H9 (cell line): ENCODE results near the gene KPTN. TPM values are rescaled to one million over a fixed set of nuclear protein-coding genes. Genes with fewer than 3 reads are reported as not detected.

Source experiments
- DNase-seq: peaks from one replicate; pipeline ENCODE4 v3.0.0-alpha.2; 2017
- H2AFZ ChIP-seq: one replicate; pipeline ENCODE4 v1.6.1; 2013; ENCODE audit warnings: mild to moderate bottlenecking, low read length, control low read depth, moderate library complexity
- H2AK5ac ChIP-seq: 2 replicates; pipeline ENCODE4 v1.6.1; 2013; ENCODE audit warnings: low read length, control low read depth, mixed read lengths; ENCODE audit not compliant: insufficient read length
- H2BK120ac ChIP-seq: one replicate; pipeline ENCODE4 v1.6.1; 2013; ENCODE audit warnings: low read depth, mild to moderate bottlenecking, low read length, control low read depth, inconsistent platforms; ENCODE audit not compliant: poor library complexity, severe bottlenecking
- H2BK12ac ChIP-seq: 2 replicates; pipeline ENCODE4 v1.6.1; 2013; ENCODE audit warnings: low read length, control low read depth, mixed read lengths, low read depth; ENCODE audit not compliant: insufficient read length
- H2BK15ac ChIP-seq: 2 replicates; pipeline ENCODE4 v1.6.1; 2013; ENCODE audit warnings: low read depth, low read length, control low read depth
- H2BK20ac ChIP-seq: one replicate; pipeline ENCODE4 v1.6.1; 2013; ENCODE audit warnings: low read depth, mild to moderate bottlenecking, low read length, control low read depth, inconsistent platforms; ENCODE audit not compliant: poor library complexity, severe bottlenecking
- H2BK5ac ChIP-seq: 2 replicates; pipeline ENCODE4 v1.6.1; 2013; ENCODE audit warnings: low read length, control low read depth, mixed read lengths; ENCODE audit not compliant: insufficient read length
- H3K14ac ChIP-seq: 2 replicates; pipeline ENCODE4 v1.6.1; 2013; ENCODE audit warnings: low read length, control low read depth; ENCODE audit not compliant: insufficient read depth
- H3K18ac ChIP-seq: 2 replicates; pipeline ENCODE4 v1.6.1; 2013; ENCODE audit warnings: low read depth, mild to moderate bottlenecking, mixed read lengths, low read length, control low read depth; ENCODE audit not compliant: insufficient read length
- H3K23ac ChIP-seq: 2 replicates; pipeline ENCODE4 v1.6.1; 2013; ENCODE audit warnings: low read length, control low read depth, mixed read lengths, low read depth; ENCODE audit not compliant: insufficient read length
- H3K23me2 ChIP-seq: 2 replicates; pipeline ENCODE4 v1.6.1; 2013; ENCODE audit warnings: low read depth, mild to moderate bottlenecking, mixed read lengths, low read length, control low read depth; ENCODE audit not compliant: insufficient read length, poor library complexity, severe bottlenecking
- H3K27ac ChIP-seq: 2 replicates; pipeline ENCODE4 v1.5.1; 2013; ENCODE audit warnings: low read length, control low read depth, mixed read lengths, low read depth; ENCODE audit not compliant: insufficient read length
- H3K27me3 ChIP-seq: 2 replicates; pipeline ENCODE4 v1.6.1; 2013; ENCODE audit warnings: low read length, control low read depth, inconsistent platforms; ENCODE audit not compliant: insufficient read depth
- H3K4ac ChIP-seq: 2 replicates; pipeline ENCODE4 v1.6.1; 2013; ENCODE audit warnings: low read depth, mild to moderate bottlenecking, control low read depth, inconsistent platforms, low read length, moderate library complexity
- H3K4me1 ChIP-seq: 2 replicates; pipeline ENCODE4 v1.6.1; 2013; ENCODE audit warnings: low read length, control low read depth, inconsistent platforms; ENCODE audit not compliant: insufficient read depth
- H3K4me2 ChIP-seq: 2 replicates; pipeline ENCODE4 v1.6.1; 2013; ENCODE audit warnings: low read length, control low read depth, mixed read lengths; ENCODE audit not compliant: insufficient read length, insufficient read depth
- H3K56ac ChIP-seq: 2 replicates; pipeline ENCODE4 v1.6.1; 2013; ENCODE audit warnings: low read depth, mild to moderate bottlenecking, mixed read lengths, low read length, control low read depth; ENCODE audit not compliant: insufficient read length
- H3K79me1 ChIP-seq: 2 replicates; pipeline ENCODE4 v1.6.1; 2013; ENCODE audit warnings: low read depth, mild to moderate bottlenecking, moderate library complexity, low read length, control low read depth, inconsistent platforms; ENCODE audit not compliant: insufficient read depth, poor library complexity, severe bottlenecking
- H3K79me2 ChIP-seq: 2 replicates; pipeline ENCODE4 v1.6.1; 2013; ENCODE audit warnings: low read length, control low read depth, inconsistent platforms; ENCODE audit not compliant: insufficient read depth
- H3K9ac ChIP-seq: 2 replicates; pipeline ENCODE4 v1.6.1; 2013; ENCODE audit warnings: low read length, control low read depth, mixed read lengths; ENCODE audit not compliant: insufficient read length; ENCODE audit errors: extremely low read depth
- H3K9me3 ChIP-seq: one replicate; pipeline ENCODE4 v1.6.1; 2013; ENCODE audit warnings: low read depth, low read length, inconsistent platforms; ENCODE audit not compliant: control insufficient read depth
- H3T11ph ChIP-seq: one replicate; pipeline ENCODE4 v1.6.1; 2013; ENCODE audit warnings: mild to moderate bottlenecking, low read length, control low read depth, inconsistent platforms
- H4K20me1 ChIP-seq: one replicate; pipeline ENCODE4 v1.6.1; 2013; ENCODE audit not compliant: control insufficient read depth, insufficient read length, insufficient read depth
- H4K5ac ChIP-seq: 2 replicates; pipeline ENCODE4 v1.6.1; 2013; ENCODE audit warnings: low read depth, mild to moderate bottlenecking, mixed read lengths, low read length, control low read depth; ENCODE audit not compliant: insufficient read length
- H4K8ac ChIP-seq: replicated peaks from 2 replicates; pipeline ENCODE4 v1.6.1; 2013; ENCODE audit warnings: low read length, control low read depth, mixed read lengths, low read depth; ENCODE audit not compliant: insufficient read length
- H4K91ac ChIP-seq: 2 replicates; pipeline ENCODE4 v1.6.1; 2013; ENCODE audit warnings: low read depth, mild to moderate bottlenecking, moderate library complexity, mixed read lengths, low read length, control low read depth; ENCODE audit not compliant: insufficient read length
- H3K27ac Mint-ChIP-seq, 3 experiments: 2 replicates in 2 of 3; 3 replicates in 1 of 3; pipeline ENCODE4 v1.8.0; 2020 to 2021; ENCODE audit warnings: mixed read lengths in 3 of 3, mild to moderate bottlenecking in 1 of 3, moderate library complexity in 1 of 3
- H3K27me3 Mint-ChIP-seq: 2 replicates; pipeline ENCODE4 v1.8.0; 2021; ENCODE audit warnings: low read depth, mild to moderate bottlenecking, moderate library complexity, mixed read lengths
- H3K36me3 Mint-ChIP-seq, 3 experiments: 2 replicates in 2 of 3; 3 replicates in 1 of 3; pipeline ENCODE4 v1.8.0; 2020 to 2021; ENCODE audit warnings: low read depth in 3 of 3, mixed read lengths in 3 of 3; ENCODE audit not compliant: insufficient read depth in 1 of 3
- H3K4me1 Mint-ChIP-seq, 2 experiments: 2 replicates each; pipeline ENCODE4 v1.8.0; 2020; ENCODE audit warnings: mixed read lengths in 2 of 2
- H3K4me3 Mint-ChIP-seq, 2 experiments: 2 replicates in 1 of 2; 3 replicates in 1 of 2; pipeline ENCODE4 v1.8.0; 2020 to 2021; ENCODE audit warnings: mild to moderate bottlenecking in 2 of 2, mixed read lengths in 2 of 2, moderate library complexity in 1 of 2
- H3K9me3 Mint-ChIP-seq, 2 experiments: 2 replicates in 1 of 2; 3 replicates in 1 of 2; pipeline ENCODE4 v1.8.0; 2020; ENCODE audit warnings: mild to moderate bottlenecking in 2 of 2, mixed read lengths in 2 of 2, moderate library complexity in 1 of 2
- CTCF ChIP-seq: fragments of 200-600 bp; sonication (generic); conservative IDR thresholded peaks from 3 replicates; pipeline ENCODE4 v1.8.0; 2021; ENCODE audit warnings: antibody characterized with exemption, mild to moderate bottlenecking
- WGBS: extraction: QIAGEN DNeasy Blood & Tissue Kit; methylation state at CpG from one replicate; pipeline ENCODE4 v1.1.7; 2013; ENCODE audit warnings: missing lambda C conversion rate, low lambda C conversion rate, mixed read lengths; ENCODE audit not compliant: insufficient read length; ENCODE audit errors: extremely low coverage; 5-methylcytosine and 5-hydroxymethylcytosine counted together
- total RNA-seq: library from RNA; stranded (reverse); gene quantifications from 2 replicates; pipeline ENCODE4 v1.2.1, GENCODE V29; 2021

The KPTN gene
- total RNA-seq, 1 experiment from 2014 or later: 35.4 TPM

- Mint-ChIP-seq H3K4me3 (peak overlapping the region in 1 of 2 experiments; percentile 5; a peak in 1 of 5 replicates), H3K9me3 (no peaks in the 10 kb centered on the region; a peak in 3 of 5 replicates), H3K4me1 (peaks cover 26 to 34% of the 10 kb centered on the region in 2 experiments), H3K27ac (peak overlapping the region in 1 of 3 experiments; percentile 31; a peak in 2 of 7 replicates), H3K36me3 (no peaks in the 10 kb centered on the region), H3K27me3 (peaks cover 50% of the 10 kb centered on the region)
- Histone ChIP-seq H3K14ac (no peak overlapping the region), H3K9me3 (no peaks in the 10 kb centered on the region), H3K18ac (no peak overlapping the region), H3K9ac (no peak overlapping the region), H3T11ph (no peak overlapping the region), H4K20me1 (no peaks in the 10 kb centered on the region), H2BK12ac (no peak overlapping the region), H3K27me3 (no peaks in the 10 kb centered on the region; the same call in 1 of the 2 replicates), H3K23ac (no peak overlapping the region), H2BK15ac (no peak overlapping the region), H3K4ac (no peak overlapping the region), H3K27ac (no peak overlapping the region), H3K4me2 (no peak overlapping the region), H2BK120ac (no peak overlapping the region), H3K79me2 (no peaks in the 10 kb centered on the region), H3K4me1 (peaks cover 4% of the 10 kb centered on the region; the same call in 1 of the 2 replicates), H4K8ac (no peak overlapping the region), H2AK5ac (no peak overlapping the region), H2BK20ac (no peak overlapping the region), H3K23me2 (peaks cover 13% of the 10 kb centered on the region), H3K56ac (no peak overlapping the region), H2AFZ (no peak overlapping the region), H3K79me1 (no peaks in the 10 kb centered on the region), H2BK5ac (no peak overlapping the region), H4K5ac (no peak overlapping the region), H4K91ac (no peak overlapping the region)
- DNase-seq: no peak
- no CpG with 5 or more reads among the region's 12 CpGs for WGBS
- no peak for TF ChIP-seq CTCF
Observed at GRCh38 chr19:47443331-47443730, 40.7 kb downstream of the KPTN start.
